Endodermal cell (in vitro differentiated cells): ENCODE measurements around the gene ETV7. TPM values are rescaled to one million over a fixed set of nuclear protein-coding genes. Genes with fewer than 3 reads are reported as not detected.

ENCODE experiments used
- DNase-seq: peaks from one replicate; pipeline ENCODE4 v3.0.0-alpha.2; 2017
- H3K27ac ChIP-seq: 2 replicates; pipeline ENCODE4 v1.5.1; 2013; ENCODE audit warnings: mild to moderate bottlenecking, low read depth, low read length, moderate library complexity
- H3K27me3 ChIP-seq: 2 replicates; pipeline ENCODE4 v1.6.1; 2013; ENCODE audit warnings: mild to moderate bottlenecking, low read length, moderate library complexity; ENCODE audit not compliant: insufficient read depth, control insufficient read depth, poor library complexity, severe bottlenecking
- H3K36me3 ChIP-seq: 2 replicates; pipeline ENCODE4 v1.7.0; 2013; ENCODE audit warnings: mild to moderate bottlenecking, low read length, moderate library complexity; ENCODE audit not compliant: control insufficient read depth, insufficient read depth
- H3K4me1 ChIP-seq: one replicate; pipeline ENCODE4 v1.7.0; 2013; ENCODE audit warnings: low read length; ENCODE audit not compliant: control insufficient read depth, insufficient read depth
- H3K4me3 ChIP-seq: 2 replicates; pipeline ENCODE4 v1.5.1; 2013; ENCODE audit warnings: mild to moderate bottlenecking, low read length, moderate library complexity
- H3K9ac ChIP-seq: 2 replicates; pipeline ENCODE4 v1.6.1; 2013; ENCODE audit warnings: mild to moderate bottlenecking, low read length, moderate library complexity; ENCODE audit not compliant: poor library complexity, severe bottlenecking; ENCODE audit errors: extremely low read depth
- H3K9me3 ChIP-seq: 2 replicates; pipeline ENCODE4 v1.6.1; 2013; ENCODE audit warnings: mild to moderate bottlenecking, low read length, moderate library complexity; ENCODE audit not compliant: control insufficient read depth
- H3K27ac Mint-ChIP-seq: 2 replicates; pipeline ENCODE4 v1.8.0; 2020; ENCODE audit warnings: mixed read lengths
- H3K27me3 Mint-ChIP-seq: 2 replicates; pipeline ENCODE4 v1.8.0; 2021; ENCODE audit warnings: mild to moderate bottlenecking, mixed read lengths; ENCODE audit not compliant: insufficient read depth
- H3K36me3 Mint-ChIP-seq: 2 replicates; pipeline ENCODE4 v1.8.0; 2020; ENCODE audit warnings: low read depth, mixed read lengths
- H3K4me1 Mint-ChIP-seq: 2 replicates; pipeline ENCODE4 v1.8.0; 2020; ENCODE audit warnings: mixed read lengths
- H3K4me3 Mint-ChIP-seq: 2 replicates; pipeline ENCODE4 v1.8.0; 2020; ENCODE audit warnings: mild to moderate bottlenecking, moderate library complexity, mixed read lengths
- H3K9me3 Mint-ChIP-seq: 2 replicates; pipeline ENCODE4 v1.8.0; 2020; ENCODE audit warnings: mild to moderate bottlenecking, mixed read lengths
- WGBS, 2 experiments: methylation state at CpG; one replicate each; pipeline versions ENCODE4 v1.1.5 to v1.1.7; 2013; ENCODE audit warnings: missing lambda C conversion rate in 2 of 2, mixed read lengths in 1 of 2; ENCODE audit not compliant: insufficient coverage in 1 of 2, insufficient read length in 1 of 2; 5-methylcytosine and 5-hydroxymethylcytosine counted together
- total RNA-seq, 2 donors: library from RNA; stranded (reverse); fragmentation: NEBNext Ultra II Directional in 1 of 2; extraction: Animal tissue kit (Norgen Biotek cat#: 25700) in 1 of 2; gene quantifications; 2 replicates in 1 of 2; 3 replicates in 1 of 2; pipeline ENCODE4 v1.2.1, GENCODE V29; 2021
- TF ChIP-seq, protein P1 (sequence below): fragments of 200-600 bp; sonication (generic); conservative IDR thresholded peaks from 2 replicates; pipeline ENCODE4 v1.5.0; 2021; ENCODE audit warnings: antibody characterized with exemption, mild to moderate bottlenecking

Gene ETV7
- total RNA-seq, 2 donors from 2014 or later, result 0.42 TPM

GRCh38 chr6:36419310-36419709 is 31.8 kb upstream of the ETV7 start:
- Mint-ChIP-seq H3K9me3 (no peaks in the 10 kb centered on the region), H3K27me3 (no peaks in the 10 kb centered on the region), H3K27ac (no peak overlapping the region), H3K36me3 (no peaks in the 10 kb centered on the region), H3K4me3 (no peak overlapping the region), H3K4me1 (peaks cover 4% of the 10 kb centered on the region)
- TF ChIP-seq, protein P1, sequence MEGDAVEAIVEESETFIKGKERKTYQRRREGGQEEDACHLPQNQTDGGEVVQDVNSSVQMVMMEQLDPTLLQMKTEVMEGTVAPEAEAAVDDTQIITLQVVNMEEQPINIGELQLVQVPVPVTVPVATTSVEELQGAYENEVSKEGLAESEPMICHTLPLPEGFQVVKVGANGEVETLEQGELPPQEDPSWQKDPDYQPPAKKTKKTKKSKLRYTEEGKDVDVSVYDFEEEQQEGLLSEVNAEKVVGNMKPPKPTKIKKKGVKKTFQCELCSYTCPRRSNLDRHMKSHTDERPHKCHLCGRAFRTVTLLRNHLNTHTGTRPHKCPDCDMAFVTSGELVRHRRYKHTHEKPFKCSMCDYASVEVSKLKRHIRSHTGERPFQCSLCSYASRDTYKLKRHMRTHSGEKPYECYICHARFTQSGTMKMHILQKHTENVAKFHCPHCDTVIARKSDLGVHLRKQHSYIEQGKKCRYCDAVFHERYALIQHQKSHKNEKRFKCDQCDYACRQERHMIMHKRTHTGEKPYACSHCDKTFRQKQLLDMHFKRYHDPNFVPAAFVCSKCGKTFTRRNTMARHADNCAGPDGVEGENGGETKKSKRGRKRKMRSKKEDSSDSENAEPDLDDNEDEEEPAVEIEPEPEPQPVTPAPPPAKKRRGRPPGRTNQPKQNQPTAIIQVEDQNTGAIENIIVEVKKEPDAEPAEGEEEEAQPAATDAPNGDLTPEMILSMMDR, result no peak
- H3K9me3 ChIP-seq, result no peaks in the 10 kb centered on the region
- 75 to 100% methylated on average over 1 of the region's 1 CpG for WGBS, 2 experiments
- H3K4me3 ChIP-seq, result no peak overlapping the region
- H3K27ac ChIP-seq, result no peak overlapping the region
- H3K4me1 ChIP-seq, result no peaks in the 10 kb centered on the region
- DNase-seq, result no peak
- no peaks in the 10 kb centered on the region for H3K36me3 ChIP-seq
- no peaks in the 10 kb centered on the region for H3K27me3 ChIP-seq
- no peak overlapping the region for H3K9ac ChIP-seq

- peaks cover 4% of the 10 kb centered on the region for H3K4me1 Mint-ChIP-seq
- TF ChIP-seq, protein P1, result no peak
- Histone ChIP-seq H3K36me3 (no peaks in the 10 kb centered on the region), H3K4me3 (no peak overlapping the region), H3K9ac (no peak overlapping the region), H3K9me3 (peaks cover 1% of the 10 kb centered on the region), H3K4me1 (no peaks in the 10 kb centered on the region), H3K27me3 (no peaks in the 10 kb centered on the region), H3K27ac (no peak overlapping the region)
- no peak overlapping the region for H3K4me3 Mint-ChIP-seq
- no peak for DNase-seq
- H3K27me3 Mint-ChIP-seq, result no peaks in the 10 kb centered on the region
- H3K27ac Mint-ChIP-seq, result no peak overlapping the region
- H3K36me3 Mint-ChIP-seq, result no peaks in the 10 kb centered on the region
- no peaks in the 10 kb centered on the region for H3K9me3 Mint-ChIP-seq
- 75% methylated on average over 3 of the region's 3 CpGs; no CpG with 5 or more reads in 1 of the 2 experiments for WGBS, 2 experiments
Measured at GRCh38 chr6:36418558-36418957, 31.1 kb upstream of the ETV7 start.

- Histone ChIP-seq H3K36me3 (no peaks in the 10 kb centered on the region), H3K27me3 (no peaks in the 10 kb centered on the region), H3K9me3 (peaks cover 5% of the 10 kb centered on the region), H3K27ac (no peak overlapping the region), H3K4me1 (no peaks in the 10 kb centered on the region), H3K4me3 (no peak overlapping the region), H3K9ac (no peak overlapping the region)
- WGBS, 2 experiments, result 64 to 79% methylated on average over 1 of the region's 1 CpG
- TF ChIP-seq, protein P1, result no peak
- peaks cover 9% of the 10 kb centered on the region for H3K9me3 Mint-ChIP-seq
- no peak for DNase-seq
- H3K27me3 Mint-ChIP-seq, result no peaks in the 10 kb centered on the region
- H3K36me3 Mint-ChIP-seq, result no peaks in the 10 kb centered on the region
- H3K27ac Mint-ChIP-seq, result no peak overlapping the region
- H3K4me3 Mint-ChIP-seq, result no peak overlapping the region
- no peaks in the 10 kb centered on the region for H3K4me1 Mint-ChIP-seq
Measured at GRCh38 chr6:36414481-36414880, 27.0 kb upstream of the ETV7 start.
